Ishikawa (cell line): ENCODE data around the gene NEK7.

ENCODE experiments used
- CEBPB ChIP-seq: IDR thresholded peaks from 2 replicates; pipeline ENCODE4 v1.6.1; 2012
- CREB1 ChIP-seq: IDR thresholded peaks from 2 replicates; pipeline ENCODE4 v1.6.1; 2012; ENCODE audit warnings: low read depth
- RAD21 ChIP-seq: IDR thresholded peaks from 2 replicates; pipeline ENCODE4 v1.6.1; 2012; ENCODE audit warnings: low read depth
- TAF1 ChIP-seq: IDR thresholded peaks from 2 replicates; pipeline ENCODE4 v1.6.1; 2012; ENCODE audit warnings: low read depth, mild to moderate bottlenecking
- TF ChIP-seq, protein P1 (sequence below): IDR thresholded peaks from 2 replicates; pipeline ENCODE4 v1.6.1; 2012

DNA sequence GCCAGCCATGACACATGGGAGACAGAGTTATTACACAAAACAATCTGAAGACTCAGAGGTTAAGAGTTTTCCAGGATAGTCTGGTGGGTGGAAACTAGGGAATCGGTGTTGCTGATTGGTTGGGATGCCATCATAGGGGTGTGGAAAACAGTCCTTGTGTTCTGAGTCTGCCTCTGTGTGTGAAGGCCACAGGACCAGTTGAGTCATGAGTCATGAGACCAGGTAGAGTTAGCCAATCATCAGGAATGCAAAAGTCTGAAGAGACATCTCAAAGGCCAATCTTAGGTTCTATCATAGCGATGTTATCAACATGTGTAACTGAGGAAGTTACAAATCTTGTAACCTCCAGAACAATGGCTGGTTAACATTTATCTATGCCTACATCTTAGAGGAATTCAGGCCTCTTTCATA lies 49.7 kb upstream of the NEK7 start:
- TF ChIP-seq CEBPB (no peak), RAD21 (no peak), TAF1 (no peak), CREB1 (no peak)
- TF ChIP-seq, protein P1, sequence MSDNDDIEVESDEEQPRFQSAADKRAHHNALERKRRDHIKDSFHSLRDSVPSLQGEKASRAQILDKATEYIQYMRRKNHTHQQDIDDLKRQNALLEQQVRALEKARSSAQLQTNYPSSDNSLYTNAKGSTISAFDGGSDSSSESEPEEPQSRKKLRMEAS = no peak
